GM12892 (cell line): Measurements from ENCODE around the gene PRDX5.

Experiments used
- POLR2A ChIP-seq: IDR thresholded peaks from 2 replicates; pipeline ENCODE4 v1.6.1; 2011; ENCODE audit warnings: low read depth, low read length, control low read depth
- POLR2AphosphoS5 ChIP-seq: IDR thresholded peaks from 2 replicates; pipeline ENCODE4 v1.6.1; 2011; ENCODE audit warnings: low read depth, low read length, control low read depth

GRCh38 chr11:64352099-64352994, 34.4 kb downstream of the PRDX5 start:
- TF ChIP-seq POLR2A, result no peak
- TF ChIP-seq POLR2AphosphoS5, result no peak
